HUES64 (cell line): ENCODE data around the gene REG4.

Source experiments
- H3K27ac ChIP-seq: 2 replicates; pipeline ENCODE4 v1.7.0; 2013; ENCODE audit warnings: low read depth, low read length, inconsistent platforms
- H3K27me3 ChIP-seq: 2 replicates; pipeline ENCODE4 v1.6.1; 2013; ENCODE audit warnings: mild to moderate bottlenecking, low read length; ENCODE audit not compliant: insufficient read depth
- H3K36me3 ChIP-seq: 2 replicates; pipeline ENCODE4 v1.6.1; 2013; ENCODE audit warnings: mild to moderate bottlenecking, low read length; ENCODE audit not compliant: insufficient read depth
- H3K4me1 ChIP-seq: 2 replicates; pipeline ENCODE4 v1.6.1; 2013; ENCODE audit warnings: mild to moderate bottlenecking, low read length, moderate library complexity; ENCODE audit not compliant: insufficient read depth
- H3K4me3 ChIP-seq: 2 replicates; pipeline ENCODE4 v1.5.1; 2013; ENCODE audit warnings: mild to moderate bottlenecking, low read length, moderate library complexity
- H3K9ac ChIP-seq: 2 replicates; pipeline ENCODE4 v1.6.1; 2013; ENCODE audit warnings: mild to moderate bottlenecking, low read depth, low read length
- H3K9me3 ChIP-seq: 2 replicates; pipeline ENCODE4 v1.6.1; 2013; ENCODE audit warnings: low read depth, low read length; ENCODE audit not compliant: insufficient read depth
- WGBS: fragments of 150-250, 120-280 bp; methylation state at CpG from one replicate; pipeline ENCODE4 v1.1.7; 2013; ENCODE audit warnings: missing lambda C conversion rate; 5-methylcytosine and 5-hydroxymethylcytosine counted together

The REG4 gene

DNA sequence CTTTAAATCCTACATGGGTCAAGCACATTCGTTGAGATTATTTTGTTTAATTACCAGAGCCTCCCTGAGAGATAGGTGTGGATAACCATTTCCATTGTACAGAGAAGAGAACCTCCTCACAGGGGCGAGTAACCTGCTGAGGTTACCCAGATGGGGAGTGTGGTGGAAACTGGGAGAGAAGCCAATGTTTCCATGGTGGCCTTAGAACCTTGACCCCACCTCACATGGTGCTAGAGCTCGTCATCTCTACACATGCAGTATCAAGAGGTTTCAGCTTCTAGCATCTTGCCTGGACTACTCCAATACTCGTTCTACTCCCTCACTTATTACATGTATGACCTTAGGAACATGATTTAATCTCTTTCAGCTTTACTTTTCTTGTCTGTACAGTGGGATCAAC is 4.8 kb downstream of the REG4 start:
- no peaks in the 10 kb centered on the region for H3K4me1 ChIP-seq
- no peak overlapping the region for H3K27ac ChIP-seq
- H3K27me3 ChIP-seq: 0 out of 2 replicates have a peak, but pooled peaks cover 5% of the 10 kb centered on the region
- H3K36me3 ChIP-seq: no peaks in the 10 kb centered on the region
- H3K4me3 ChIP-seq: no peak overlapping the region
- H3K9ac ChIP-seq: no peak overlapping the region
- 92% methylated on average over 4 of the region's 4 CpGs for WGBS
- H3K9me3 ChIP-seq: no peaks in the 10 kb centered on the region

GRCh38 chr1:119805746-119806145 is 5.5 kb downstream of the REG4 start:
- Histone ChIP-seq H3K4me3 (no peak overlapping the region), H3K27ac (no peak overlapping the region), H3K27me3 (0 out of 2 replicates have a peak, but pooled peaks cover 5% of the 10 kb centered on the region), H3K9ac (no peak overlapping the region), H3K36me3 (no peaks in the 10 kb centered on the region), H3K9me3 (no peaks in the 10 kb centered on the region), H3K4me1 (no peaks in the 10 kb centered on the region)
- WGBS: 93% methylated on average over 13 of the region's 13 CpGs

DNA sequence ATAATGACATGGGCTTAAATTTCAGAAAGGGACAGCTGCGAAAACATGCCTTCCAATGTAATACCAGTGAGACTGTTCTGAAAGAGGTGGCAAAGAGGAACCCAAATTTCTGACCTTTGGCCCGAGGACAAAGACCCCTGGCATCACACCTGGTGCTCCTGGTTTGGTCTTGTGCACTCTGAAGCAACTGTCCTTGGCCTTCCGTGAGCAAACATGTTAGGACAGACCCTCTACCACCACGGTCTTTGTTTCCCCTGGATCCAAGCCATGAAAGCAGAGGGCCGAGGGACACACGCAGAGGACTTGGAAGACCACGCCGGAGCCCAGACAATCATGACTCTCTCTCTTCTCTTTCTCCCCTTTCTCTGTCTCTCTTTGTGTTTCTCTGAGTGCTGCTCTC is 6.0 kb downstream of the REG4 start:
- Histone ChIP-seq H3K27me3 (0 out of 2 replicates have a peak, but pooled peaks cover 5% of the 10 kb centered on the region), H3K36me3 (no peaks in the 10 kb centered on the region), H3K27ac (no peak overlapping the region), H3K9ac (no peak overlapping the region), H3K9me3 (no peaks in the 10 kb centered on the region), H3K4me3 (no peak overlapping the region), H3K4me1 (no peaks in the 10 kb centered on the region)
- WGBS: 91% methylated on average over 8 of the region's 8 CpGs

GRCh38 chr1:119799599-119800177 is 11.6 kb downstream of the REG4 start:
- Histone ChIP-seq H3K27me3 (no peaks in the 10 kb centered on the region), H3K9me3 (no peaks in the 10 kb centered on the region), H3K4me3 (no peak overlapping the region), H3K27ac (no peak overlapping the region), H3K4me1 (no peaks in the 10 kb centered on the region), H3K36me3 (no peaks in the 10 kb centered on the region), H3K9ac (no peak overlapping the region)
- WGBS: 91% methylated on average over 15 of the region's 15 CpGs

GRCh38 chr1:119799003-119799402 is 12.3 kb downstream of the REG4 start:
- H3K4me3 ChIP-seq: no peak overlapping the region
- no peaks in the 10 kb centered on the region for H3K27me3 ChIP-seq
- 93% methylated on average over 3 of the region's 4 CpGs for WGBS
- H3K27ac ChIP-seq: no peak overlapping the region
- no peaks in the 10 kb centered on the region for H3K36me3 ChIP-seq
- H3K9me3 ChIP-seq: no peaks in the 10 kb centered on the region
- H3K4me1 ChIP-seq: no peaks in the 10 kb centered on the region
- H3K9ac ChIP-seq: no peak overlapping the region

GRCh38 chr1:119797606-119798005 is 13.7 kb downstream of the REG4 start:
- H3K4me1 ChIP-seq: no peaks in the 10 kb centered on the region
- H3K27ac ChIP-seq: no peak overlapping the region
- no peaks in the 10 kb centered on the region for H3K36me3 ChIP-seq
- no peak overlapping the region for H3K9ac ChIP-seq
- no peaks in the 10 kb centered on the region for H3K27me3 ChIP-seq
- H3K9me3 ChIP-seq: no peaks in the 10 kb centered on the region
- H3K4me3 ChIP-seq: no peak overlapping the region
- WGBS: 95% methylated on average over 7 of the region's 7 CpGs

DNA sequence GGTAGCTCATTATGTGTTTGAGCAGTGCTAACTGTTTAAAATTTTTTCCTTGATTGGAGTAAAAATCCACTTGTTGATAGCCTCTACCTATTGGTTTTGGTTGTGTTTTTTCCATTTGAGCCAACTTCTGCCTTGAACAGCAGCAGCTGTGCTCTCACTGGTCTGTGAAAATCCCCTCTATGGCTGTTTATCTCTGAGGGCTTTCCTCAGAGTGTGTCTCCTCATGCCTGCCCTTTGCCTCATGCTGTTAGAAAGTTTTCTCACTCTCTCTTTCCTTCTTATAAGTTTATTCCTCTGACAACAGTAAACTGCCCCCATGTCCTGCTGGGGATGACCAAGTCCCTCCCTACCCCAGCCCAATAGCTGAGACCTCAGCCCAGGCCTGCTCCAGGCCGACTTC is 14.1 kb downstream of the REG4 start:
- Histone ChIP-seq H3K9me3 (no peaks in the 10 kb centered on the region), H3K36me3 (no peaks in the 10 kb centered on the region), H3K9ac (no peak overlapping the region), H3K27me3 (no peaks in the 10 kb centered on the region), H3K4me3 (no peak overlapping the region), H3K27ac (no peak overlapping the region), H3K4me1 (no peaks in the 10 kb centered on the region)
- WGBS: 80% methylated on average over 1 of the region's 1 CpG

- H3K27ac ChIP-seq: no peak overlapping the region
- H3K4me3 ChIP-seq: no peak overlapping the region
- H3K27me3 ChIP-seq: no peaks in the 10 kb centered on the region
- H3K36me3 ChIP-seq: no peaks in the 10 kb centered on the region
- 84% methylated on average over 9 of the region's 9 CpGs for WGBS
- H3K9ac ChIP-seq: no peak overlapping the region
- no peaks in the 10 kb centered on the region for H3K9me3 ChIP-seq
- no peaks in the 10 kb centered on the region for H3K4me1 ChIP-seq
Measured at GRCh38 chr1:119795261-119796200, 15.7 kb downstream of the REG4 start.

DNA sequence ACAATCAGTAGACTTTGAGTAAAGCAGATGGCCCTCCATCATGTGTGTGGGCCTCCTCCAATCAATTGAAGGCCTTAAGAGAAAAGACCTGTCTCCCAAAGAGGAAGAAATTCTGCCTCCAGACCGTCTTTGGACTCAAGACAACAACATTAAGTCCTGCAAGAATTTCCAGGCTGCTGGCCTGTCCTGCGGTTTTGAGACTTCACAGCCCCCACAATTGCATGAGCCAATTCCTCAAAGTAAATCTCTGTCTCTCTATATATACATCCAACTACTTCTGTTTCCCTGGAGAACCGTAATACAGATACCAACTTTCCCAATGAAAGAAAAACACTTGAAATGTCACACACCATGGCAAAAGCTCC is 16.4 kb downstream of the REG4 start:
- 91% methylated on average over 3 of the region's 3 CpGs for WGBS
- no peak overlapping the region for H3K27ac ChIP-seq
- H3K4me1 ChIP-seq: no peaks in the 10 kb centered on the region
- no peak overlapping the region for H3K9ac ChIP-seq
- no peaks in the 10 kb centered on the region for H3K36me3 ChIP-seq
- H3K27me3 ChIP-seq: no peaks in the 10 kb centered on the region
- no peaks in the 10 kb centered on the region for H3K9me3 ChIP-seq
- no peak overlapping the region for H3K4me3 ChIP-seq

DNA sequence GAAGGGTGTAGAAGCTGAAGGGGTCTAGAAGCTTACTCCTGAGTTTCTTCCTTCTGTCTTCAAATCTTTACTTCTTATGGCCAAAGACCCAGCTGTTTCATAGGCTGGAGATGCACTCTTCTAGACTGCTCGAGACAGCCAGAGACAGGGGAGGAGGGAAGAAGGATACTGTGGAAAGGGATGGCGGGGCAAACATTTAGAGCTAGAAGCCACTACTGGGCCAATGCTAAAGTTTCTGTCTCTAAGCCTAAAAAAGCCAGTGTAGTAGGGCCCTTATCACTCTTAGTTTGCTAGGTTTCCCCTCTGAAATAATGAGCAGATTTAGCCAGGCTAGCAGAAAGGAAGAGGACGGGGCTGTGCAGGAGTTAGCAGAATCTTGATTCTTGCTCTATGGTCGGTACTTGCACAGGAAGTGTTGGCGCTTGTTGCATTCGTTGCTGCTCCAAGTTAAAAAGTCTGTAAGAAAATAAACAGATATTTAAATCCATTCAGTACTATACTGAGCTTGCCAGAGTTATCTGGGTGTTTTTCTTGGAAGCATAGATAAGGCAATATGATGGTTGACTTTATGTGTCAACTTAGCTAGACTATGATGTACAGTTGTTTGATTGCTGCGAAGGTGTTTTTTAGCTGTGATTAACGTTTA is 16.9 kb downstream of the REG4 start:
- 92% methylated on average over 8 of the region's 8 CpGs for WGBS
- no peak overlapping the region for H3K4me3 ChIP-seq
- H3K36me3 ChIP-seq: no peaks in the 10 kb centered on the region
- no peak overlapping the region for H3K27ac ChIP-seq
- no peaks in the 10 kb centered on the region for H3K4me1 ChIP-seq
- no peaks in the 10 kb centered on the region for H3K27me3 ChIP-seq
- H3K9me3 ChIP-seq: no peaks in the 10 kb centered on the region
- no peak overlapping the region for H3K9ac ChIP-seq

GRCh38 chr1:119791377-119791776 is 19.9 kb downstream of the REG4 start:
- 92% methylated on average over 4 of the region's 4 CpGs for WGBS
- Histone ChIP-seq H3K4me3 (no peak overlapping the region), H3K27ac (no peak overlapping the region), H3K9me3 (no peaks in the 10 kb centered on the region), H3K27me3 (no peaks in the 10 kb centered on the region), H3K9ac (no peak overlapping the region), H3K36me3 (no peaks in the 10 kb centered on the region), H3K4me1 (no peaks in the 10 kb centered on the region)
